ENCODE data around the gene UGT1A10.

UGT1A10 gene

GRCh38 chr2:233764264-233764663, 128.0 kb downstream of the UGT1A10 start:
- H3K9me3 Mint-ChIP-seq = no peaks in the 10 kb centered on the region
- TF ChIP-seq CTCF (IDR thresholded peaks at IDR 0.05) = no peak
- DNase-seq = no peak
- no peak overlapping the region for H3K27ac Mint-ChIP-seq
- H3K27me3 Mint-ChIP-seq (ENCODE audit: low read depth, poor library complexity) = peaks cover 23% of the 10 kb centered on the region
- H3K4me1 Mint-ChIP-seq = no peaks in the 10 kb centered on the region
- no peaks in the 10 kb centered on the region for H3K36me3 Mint-ChIP-seq (ENCODE audit: low read depth)
- no peak overlapping the region for H3K4me3 Mint-ChIP-seq

GRCh38 chr2:233764761-233765160, 128.5 kb downstream of the UGT1A10 start:
- Mint-ChIP-seq H3K4me3 (no peak overlapping the region), H3K36me3 (ENCODE audit: low read depth) (no peaks in the 10 kb centered on the region), H3K4me1 (no peaks in the 10 kb centered on the region), H3K27ac (no peak overlapping the region), H3K9me3 (no peaks in the 10 kb centered on the region), H3K27me3 (ENCODE audit: low read depth, poor library complexity) (peaks cover 23% of the 10 kb centered on the region)
- no peak for DNase-seq
- TF ChIP-seq CTCF (IDR thresholded peaks at IDR 0.05) = no peak

- no peaks in the 10 kb centered on the region for H3K36me3 Mint-ChIP-seq (ENCODE audit: low read depth)
- peaks cover 22% of the 10 kb centered on the region for H3K27me3 Mint-ChIP-seq (ENCODE audit: low read depth, poor library complexity)
- H3K4me1 Mint-ChIP-seq = no peaks in the 10 kb centered on the region
- no peaks in the 10 kb centered on the region for H3K9me3 Mint-ChIP-seq
- TF ChIP-seq CTCF (IDR thresholded peaks at IDR 0.05) = no peak
- H3K27ac Mint-ChIP-seq = no peak overlapping the region
- no peak overlapping the region for H3K4me3 Mint-ChIP-seq
- DNase-seq = no peak
Observed at GRCh38 chr2:233766416-233766815, 130.2 kb downstream of the UGT1A10 start.

- Mint-ChIP-seq H3K36me3 (ENCODE audit: low read depth) (no peaks in the 10 kb centered on the region), H3K4me1 (no peaks in the 10 kb centered on the region), H3K4me3 (no peak overlapping the region), H3K27me3 (ENCODE audit: low read depth, poor library complexity) (peaks cover 22% of the 10 kb centered on the region), H3K27ac (no peak overlapping the region), H3K9me3 (no peaks in the 10 kb centered on the region)
- no peak for TF ChIP-seq CTCF (IDR thresholded peaks at IDR 0.05)
- no peak for DNase-seq
Observed at GRCh38 chr2:233768076-233768475, 131.8 kb downstream of the UGT1A10 start.

- H3K9me3 Mint-ChIP-seq = no peaks in the 10 kb centered on the region
- H3K4me3 Mint-ChIP-seq = no peak overlapping the region
- TF ChIP-seq CTCF (IDR thresholded peaks at IDR 0.05) = no peak
- no peaks in the 10 kb centered on the region for H3K4me1 Mint-ChIP-seq
- H3K36me3 Mint-ChIP-seq (ENCODE audit: low read depth) = no peaks in the 10 kb centered on the region
- H3K27ac Mint-ChIP-seq = no peak overlapping the region
- DNase-seq = no peak
- peaks cover 15% of the 10 kb centered on the region for H3K27me3 Mint-ChIP-seq (ENCODE audit: low read depth, poor library complexity)
Observed at GRCh38 chr2:233769260-233769659, 133.0 kb downstream of the UGT1A10 start.

- Mint-ChIP-seq H3K27me3 (ENCODE audit: low read depth, poor library complexity) (peaks cover 12% of the 10 kb centered on the region), H3K4me3 (no peak overlapping the region), H3K4me1 (no peaks in the 10 kb centered on the region), H3K9me3 (peaks cover 16% of the 10 kb centered on the region), H3K36me3 (ENCODE audit: low read depth) (no peaks in the 10 kb centered on the region), H3K27ac (no peak overlapping the region)
- DNase-seq = no peak
- TF ChIP-seq CTCF (IDR thresholded peaks at IDR 0.05) = no peak
Observed at GRCh38 chr2:233772153-233772552, 135.9 kb downstream of the UGT1A10 start.
